Measurements from ENCODE around the gene RGPD3.
"Not testable (repeated sequence)": the region's sequence is repeated elsewhere in the genome, so short reads cannot be mapped to it uniquely, and the experiment has no call there.

RGPD3 gene

DNA sequence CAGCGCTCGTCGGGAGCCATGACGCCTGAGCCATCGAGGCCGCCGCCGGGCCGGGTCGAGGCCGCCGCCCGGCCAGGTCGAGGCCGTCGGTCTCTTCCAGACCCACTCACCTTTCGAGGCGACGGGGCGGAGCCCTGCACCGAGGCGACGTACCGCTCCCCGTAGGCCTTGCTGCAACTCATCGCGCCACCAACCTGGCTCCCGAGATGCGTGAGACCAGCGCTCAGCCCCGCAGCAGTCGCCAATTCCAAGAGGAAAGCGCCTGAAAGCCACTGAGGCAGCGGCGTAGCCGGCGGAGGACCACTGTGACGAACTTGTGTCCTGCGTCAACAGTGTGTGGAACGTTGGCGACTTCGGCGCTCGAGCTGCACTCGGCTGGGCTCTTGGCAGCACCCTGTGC is at the start of gene RGPD3:
TSS of gene RGPD3 (minus strand) at position 307 of the 400 bp plus-strand sequence. CDS start at position 182, 125 bp downstream.
- not testable (repeated sequence) for H3K27ac Mint-ChIP-seq (ENCODE audit: low read depth)

DNA sequence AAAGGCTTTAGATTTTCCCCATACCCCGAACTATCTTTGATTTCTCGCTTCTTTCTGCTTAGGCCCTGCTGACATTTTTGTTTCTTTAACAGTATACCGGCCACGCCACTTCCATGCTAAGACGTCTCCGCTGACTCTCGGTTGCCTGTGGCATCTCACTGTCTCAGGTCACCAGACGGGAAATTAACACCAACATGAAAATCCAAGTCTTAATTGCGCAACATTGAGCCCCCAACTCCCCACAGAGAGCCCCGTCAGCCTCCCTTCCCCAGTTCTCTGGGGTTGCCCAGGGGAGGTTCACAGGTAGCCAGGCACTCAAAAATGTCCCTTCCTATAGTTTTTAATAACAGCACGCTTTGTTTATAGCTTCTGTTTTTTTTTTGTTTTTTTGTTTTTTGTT is 49.1 kb upstream of the RGPD3 start:
- no peak overlapping the region for H3K4me3 Mint-ChIP-seq
- peaks cover 10% of the 10 kb centered on the region for H3K27me3 Mint-ChIP-seq
- H3K9me3 Mint-ChIP-seq: no peaks in the 10 kb centered on the region
- DNase-seq (ENCODE audit: low spot score in 2 of 2): no peak
- H3K36me3 Mint-ChIP-seq (ENCODE audit: insufficient read depth): no peaks in the 10 kb centered on the region
- ATAC-seq (replicated peaks; ENCODE audit: extremely low read depth, poor library complexity, severe bottlenecking): no peak
- no peak overlapping the region for H3K27ac Mint-ChIP-seq (ENCODE audit: low read depth)
- H3K4me1 Mint-ChIP-seq: peaks cover under 1% of the 10 kb centered on the region

More for the DNA sequence above, at the start of gene RGPD3:
- H3K27me3 Mint-ChIP-seq; H3K4me3 Mint-ChIP-seq; H3K4me1 Mint-ChIP-seq; H3K36me3 Mint-ChIP-seq (ENCODE audit: insufficient read depth); H3K9me3 Mint-ChIP-seq; ATAC-seq (replicated peaks; ENCODE audit: extremely low read depth, poor library complexity, severe bottlenecking); DNase-seq (ENCODE audit: low spot score in 2 of 2): not testable (repeated sequence)

DNA sequence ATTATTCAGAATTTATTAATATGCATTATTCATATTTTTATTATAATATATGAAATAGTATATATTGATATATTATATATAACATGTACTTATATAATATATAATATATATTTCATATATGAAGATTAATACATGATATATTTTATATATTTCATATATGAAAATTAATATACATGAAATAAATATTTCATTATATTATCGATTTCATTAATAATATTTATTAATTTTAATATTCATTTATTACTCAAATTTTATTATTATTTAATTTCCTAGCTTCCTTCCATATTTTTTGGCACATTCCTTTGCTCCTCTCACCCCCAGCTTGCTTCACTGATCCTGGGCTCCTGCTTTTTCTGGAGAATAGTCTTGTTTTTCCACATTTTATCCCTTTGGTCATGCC is 48.7 kb upstream of the RGPD3 start:
- Mint-ChIP-seq H3K9me3 (no peaks in the 10 kb centered on the region), H3K36me3 (ENCODE audit: insufficient read depth) (no peaks in the 10 kb centered on the region), H3K27ac (ENCODE audit: low read depth) (no peak overlapping the region), H3K4me3 (no peak overlapping the region), H3K27me3 (peaks cover 10% of the 10 kb centered on the region), H3K4me1 (peaks cover 5% of the 10 kb centered on the region)
- DNase-seq (ENCODE audit: low spot score in 2 of 2) (no peak), ATAC-seq (replicated peaks; ENCODE audit: extremely low read depth, poor library complexity, severe bottlenecking) (no peak)

DNA sequence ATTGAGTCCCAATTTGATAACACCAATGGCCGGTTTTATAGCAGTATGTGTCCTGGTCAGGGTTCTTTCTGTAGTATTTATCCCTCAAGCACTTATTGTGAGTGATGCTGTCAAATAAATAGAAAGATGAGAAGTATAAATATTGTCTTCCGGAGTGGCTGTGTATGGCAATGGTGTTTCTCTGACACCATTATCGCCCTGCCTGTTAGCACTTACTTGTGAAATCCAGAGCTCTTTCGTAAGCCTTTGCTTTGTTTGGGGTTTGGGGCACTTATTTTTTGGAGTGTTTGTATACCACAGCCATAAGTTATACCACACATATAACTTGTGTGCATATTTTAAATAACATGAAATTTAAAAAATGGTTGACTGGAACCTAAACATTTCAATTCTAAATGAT is 48.2 kb upstream of the RGPD3 start:
- peaks cover 10% of the 10 kb centered on the region for H3K27me3 Mint-ChIP-seq
- DNase-seq (ENCODE audit: low spot score in 2 of 2) (no peak), ATAC-seq (replicated peaks; ENCODE audit: extremely low read depth, poor library complexity, severe bottlenecking) (no peak)
- no peaks in the 10 kb centered on the region for H3K36me3 Mint-ChIP-seq (ENCODE audit: insufficient read depth)
- no peak overlapping the region for H3K27ac Mint-ChIP-seq (ENCODE audit: low read depth)
- peaks cover 7% of the 10 kb centered on the region for H3K4me1 Mint-ChIP-seq
- H3K4me3 Mint-ChIP-seq: no peak overlapping the region
- no peaks in the 10 kb centered on the region for H3K9me3 Mint-ChIP-seq

DNA sequence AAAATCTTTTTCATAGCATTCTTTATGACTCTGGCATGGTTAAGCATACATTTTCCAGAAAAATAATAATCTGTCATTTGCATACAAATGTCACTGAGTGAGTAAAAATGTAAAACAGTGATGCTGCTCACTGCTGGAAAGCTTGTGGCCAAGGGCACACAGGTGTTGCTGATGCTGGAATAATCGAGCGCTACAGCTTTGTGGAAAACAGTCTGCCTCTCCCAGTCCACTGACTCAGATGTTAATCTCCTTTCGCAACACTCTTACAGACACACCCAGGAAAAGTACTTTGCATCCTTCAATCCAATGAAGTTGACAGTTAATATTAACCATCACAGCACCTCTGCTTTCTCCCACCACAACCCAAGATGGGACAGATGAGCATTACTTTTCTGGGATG is 46.6 kb upstream of the RGPD3 start:
- not testable (repeated sequence) for H3K4me1 Mint-ChIP-seq; DNase-seq (ENCODE audit: low spot score in 2 of 2); H3K36me3 Mint-ChIP-seq (ENCODE audit: insufficient read depth); H3K9me3 Mint-ChIP-seq; H3K27me3 Mint-ChIP-seq; H3K27ac Mint-ChIP-seq (ENCODE audit: low read depth); H3K4me3 Mint-ChIP-seq; ATAC-seq (replicated peaks; ENCODE audit: extremely low read depth, poor library complexity, severe bottlenecking)

DNA sequence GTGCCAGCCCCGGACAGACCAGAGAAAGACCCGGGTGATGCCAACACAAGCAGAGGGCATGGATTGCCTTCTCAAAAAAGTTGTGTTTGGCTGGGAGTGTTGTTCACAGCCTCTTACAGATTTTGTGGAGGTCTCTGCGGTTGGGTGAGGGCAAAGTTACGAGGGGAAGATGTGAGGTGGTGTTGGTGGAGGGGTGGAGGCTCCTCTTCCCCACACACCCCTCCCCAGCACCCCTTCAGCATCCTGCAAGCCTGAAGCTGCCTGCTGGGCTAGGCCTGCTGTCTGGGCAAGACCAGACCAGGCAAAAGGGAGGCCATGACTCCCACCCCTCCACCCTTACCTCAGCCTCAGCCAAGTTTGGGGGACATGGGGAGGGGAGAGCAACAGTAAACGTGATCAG is 45.2 kb upstream of the RGPD3 start:
- DNase-seq (ENCODE audit: low spot score in 2 of 2); H3K4me3 Mint-ChIP-seq; H3K36me3 Mint-ChIP-seq (ENCODE audit: insufficient read depth); H3K27me3 Mint-ChIP-seq; H3K9me3 Mint-ChIP-seq; H3K27ac Mint-ChIP-seq (ENCODE audit: low read depth); H3K4me1 Mint-ChIP-seq: not testable (repeated sequence)
- ATAC-seq (replicated peaks; ENCODE audit: extremely low read depth, poor library complexity, severe bottlenecking): peak; percentile 81

DNA sequence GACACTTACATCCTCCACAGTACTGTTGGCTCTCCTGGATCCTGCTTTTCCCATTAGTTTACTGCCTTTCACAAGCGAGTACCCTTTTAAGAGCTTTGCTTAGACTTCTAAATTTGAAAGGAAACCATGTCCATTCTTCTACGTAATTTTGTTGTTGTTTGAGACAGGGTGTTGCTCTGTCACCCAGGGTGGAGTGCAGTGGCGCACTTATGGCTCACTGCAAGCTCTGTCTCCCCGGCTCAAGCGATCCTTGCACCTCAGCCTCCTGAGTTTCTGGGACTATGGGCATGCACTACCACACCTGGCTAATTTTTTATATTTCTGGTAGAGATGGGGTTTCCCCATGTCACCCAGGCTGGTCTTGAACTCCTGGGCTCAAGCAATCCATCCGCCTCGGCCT is 43.7 kb upstream of the RGPD3 start:
- Mint-ChIP-seq H3K27ac (ENCODE audit: low read depth) (peak overlapping the region; percentile 42), H3K4me3 (peak overlapping the region; percentile 38)
- H3K9me3 Mint-ChIP-seq; H3K4me1 Mint-ChIP-seq; H3K36me3 Mint-ChIP-seq (ENCODE audit: insufficient read depth); DNase-seq (ENCODE audit: low spot score in 2 of 2); H3K27me3 Mint-ChIP-seq; ATAC-seq (replicated peaks; ENCODE audit: extremely low read depth, poor library complexity, severe bottlenecking): not testable (repeated sequence)

DNA sequence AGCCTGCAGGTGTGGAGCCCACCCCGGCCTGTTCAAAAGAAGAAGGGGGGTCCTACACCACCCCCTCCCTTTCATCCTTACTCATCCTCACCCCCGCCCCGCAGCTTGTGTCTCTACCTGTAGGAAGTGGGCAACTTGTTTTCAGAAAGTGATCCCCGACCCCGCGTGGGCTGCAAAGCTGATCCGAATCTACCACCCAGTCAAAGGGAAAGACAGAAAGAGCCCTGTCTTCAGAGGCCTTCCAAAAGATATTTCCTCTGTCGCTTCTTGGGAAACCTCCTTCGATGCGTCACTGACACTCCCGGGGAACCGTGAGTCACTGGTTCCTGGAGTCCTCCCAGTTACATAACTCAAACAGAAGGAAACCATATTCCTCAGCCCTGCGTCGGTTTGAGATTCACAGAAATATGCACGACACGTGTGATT is 43.3 kb upstream of the RGPD3 start:
- not testable (repeated sequence) for H3K36me3 Mint-ChIP-seq (ENCODE audit: insufficient read depth); H3K4me1 Mint-ChIP-seq; ATAC-seq (replicated peaks; ENCODE audit: extremely low read depth, poor library complexity, severe bottlenecking); H3K27me3 Mint-ChIP-seq; DNase-seq (ENCODE audit: low spot score in 2 of 2); H3K9me3 Mint-ChIP-seq
- Mint-ChIP-seq H3K4me3 (peak overlapping the region; percentile 38), H3K27ac (ENCODE audit: low read depth) (peak overlapping the region; percentile 42)

DNA sequence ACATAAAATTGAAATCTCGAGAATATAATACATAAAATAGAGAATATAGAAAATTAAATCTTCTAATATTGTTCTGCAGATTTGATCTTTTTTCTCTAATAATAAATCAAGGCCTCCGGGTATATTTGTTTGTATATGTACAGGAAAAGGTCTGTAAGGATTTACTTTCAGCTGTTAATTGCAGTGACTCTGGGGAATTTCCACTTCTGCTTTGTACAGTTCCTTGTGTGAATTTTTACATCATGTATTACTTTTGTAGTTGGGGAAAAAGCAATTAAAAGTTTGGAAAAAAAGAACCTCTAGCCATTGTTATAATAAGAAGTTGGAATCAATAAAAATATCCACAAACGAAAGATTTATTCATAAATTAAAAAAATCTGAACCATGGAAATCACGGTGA is 42.6 kb upstream of the RGPD3 start:
- H3K36me3 Mint-ChIP-seq (ENCODE audit: insufficient read depth): not testable (repeated sequence)

DNA sequence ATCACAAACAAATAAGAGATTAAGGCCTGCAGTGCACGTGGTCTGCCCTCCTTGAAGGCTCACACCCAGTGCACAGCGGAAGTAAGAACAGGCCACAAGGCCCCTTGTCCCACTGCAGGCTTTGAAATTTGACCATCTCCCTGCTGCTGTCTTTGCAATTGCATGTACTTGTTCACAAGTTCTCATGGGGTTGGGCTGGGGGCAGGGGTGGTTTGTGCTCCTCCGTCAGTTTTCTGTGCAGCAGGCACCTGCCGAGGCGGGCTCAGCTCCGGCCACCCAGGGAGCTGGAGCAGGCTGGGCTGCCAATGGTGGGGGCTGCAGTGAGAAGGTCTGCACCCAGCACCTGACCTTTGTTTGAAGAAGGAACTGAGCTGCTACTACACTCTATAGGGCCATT is 41.2 kb upstream of the RGPD3 start:
- not testable (repeated sequence) for H3K9me3 Mint-ChIP-seq; ATAC-seq (replicated peaks; ENCODE audit: extremely low read depth, poor library complexity, severe bottlenecking); H3K27ac Mint-ChIP-seq (ENCODE audit: low read depth); H3K27me3 Mint-ChIP-seq; H3K36me3 Mint-ChIP-seq (ENCODE audit: insufficient read depth); H3K4me1 Mint-ChIP-seq; H3K4me3 Mint-ChIP-seq; DNase-seq (ENCODE audit: low spot score in 2 of 2)

More for the DNA sequence above, 42.6 kb upstream of the RGPD3 start:
- not testable (repeated sequence) for H3K9me3 Mint-ChIP-seq; DNase-seq (ENCODE audit: low spot score in 2 of 2); H3K27ac Mint-ChIP-seq (ENCODE audit: low read depth); H3K27me3 Mint-ChIP-seq; H3K4me3 Mint-ChIP-seq; ATAC-seq (replicated peaks; ENCODE audit: extremely low read depth, poor library complexity, severe bottlenecking); H3K4me1 Mint-ChIP-seq

DNA sequence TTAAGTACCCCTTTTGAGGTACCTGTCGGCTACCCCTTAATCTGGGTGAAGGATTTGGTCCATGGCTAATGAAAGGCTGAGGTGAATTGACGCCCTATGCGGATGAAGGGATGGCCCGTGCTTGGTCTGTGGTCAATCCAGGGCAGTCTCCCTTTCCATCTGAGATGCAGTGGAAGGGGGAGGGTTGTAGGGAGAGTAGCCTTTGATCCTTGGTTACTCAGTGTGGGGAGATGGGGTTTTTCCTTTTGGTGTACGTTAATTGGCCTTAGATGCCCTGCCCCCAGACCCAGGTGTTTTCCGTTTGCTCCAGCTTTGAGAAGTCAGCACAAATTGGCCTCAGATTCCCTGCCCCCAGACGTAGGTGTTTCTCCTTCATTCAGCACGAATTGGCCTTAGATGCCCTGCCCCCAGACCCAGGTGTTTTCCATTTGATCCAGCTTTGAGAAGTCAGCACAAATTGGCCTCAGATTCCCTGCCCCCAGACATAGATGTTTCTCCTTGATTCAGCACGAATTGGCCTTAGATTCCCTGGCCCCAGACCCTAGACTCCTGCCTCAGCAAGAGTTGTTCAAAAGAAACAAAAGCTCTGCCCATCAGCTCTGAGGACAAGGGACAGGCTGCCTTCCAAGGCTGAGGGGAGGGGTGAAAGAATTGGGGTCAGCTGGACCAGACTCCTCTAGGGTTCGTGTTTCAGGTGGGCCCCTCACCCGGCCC is 40.6 kb upstream of the RGPD3 start:
- not testable (repeated sequence) for H3K4me3 Mint-ChIP-seq; H3K4me1 Mint-ChIP-seq; DNase-seq (ENCODE audit: low spot score in 2 of 2); ATAC-seq (replicated peaks; ENCODE audit: extremely low read depth, poor library complexity, severe bottlenecking); H3K27me3 Mint-ChIP-seq; H3K36me3 Mint-ChIP-seq (ENCODE audit: insufficient read depth); H3K9me3 Mint-ChIP-seq; H3K27ac Mint-ChIP-seq (ENCODE audit: low read depth)

DNA sequence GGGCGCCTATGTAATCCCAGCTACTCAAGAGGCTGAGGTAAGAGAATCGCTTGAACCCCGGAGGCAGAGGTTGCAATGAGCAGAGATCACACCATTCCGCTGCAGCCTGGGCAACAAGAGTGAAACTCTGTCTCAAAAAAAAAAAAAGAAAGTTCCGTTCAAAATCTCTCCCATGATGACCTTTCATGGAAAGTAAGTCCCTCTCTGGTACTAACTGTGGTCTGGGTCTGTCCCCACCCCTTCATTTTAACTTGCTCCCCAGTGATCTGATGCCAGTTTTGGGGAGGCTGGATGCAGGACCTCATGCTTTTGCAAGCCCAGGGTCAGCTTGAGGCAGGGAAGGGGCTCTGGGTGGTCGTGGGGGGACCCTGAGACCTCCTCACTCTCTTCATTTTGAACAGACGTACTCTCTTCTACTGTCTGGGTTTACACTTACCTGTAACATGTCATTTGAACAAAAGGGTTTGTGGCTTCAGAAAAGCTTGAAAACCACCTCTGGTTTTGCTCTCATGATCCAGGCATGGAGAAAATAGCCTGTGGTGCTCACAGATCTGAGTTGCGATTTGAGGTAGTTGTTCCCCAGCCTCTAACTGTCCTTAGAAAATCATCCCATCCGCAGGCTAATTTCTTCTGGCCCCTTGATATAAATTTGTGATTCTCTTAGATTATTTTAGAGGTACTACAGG is 37.9 kb upstream of the RGPD3 start:
- not testable (repeated sequence) for H3K9me3 Mint-ChIP-seq; DNase-seq (ENCODE audit: low spot score in 2 of 2); H3K36me3 Mint-ChIP-seq (ENCODE audit: insufficient read depth); H3K4me1 Mint-ChIP-seq; H3K4me3 Mint-ChIP-seq; H3K27ac Mint-ChIP-seq (ENCODE audit: low read depth); H3K27me3 Mint-ChIP-seq
- peak; percentile 19 for ATAC-seq (replicated peaks; ENCODE audit: extremely low read depth, poor library complexity, severe bottlenecking)

DNA sequence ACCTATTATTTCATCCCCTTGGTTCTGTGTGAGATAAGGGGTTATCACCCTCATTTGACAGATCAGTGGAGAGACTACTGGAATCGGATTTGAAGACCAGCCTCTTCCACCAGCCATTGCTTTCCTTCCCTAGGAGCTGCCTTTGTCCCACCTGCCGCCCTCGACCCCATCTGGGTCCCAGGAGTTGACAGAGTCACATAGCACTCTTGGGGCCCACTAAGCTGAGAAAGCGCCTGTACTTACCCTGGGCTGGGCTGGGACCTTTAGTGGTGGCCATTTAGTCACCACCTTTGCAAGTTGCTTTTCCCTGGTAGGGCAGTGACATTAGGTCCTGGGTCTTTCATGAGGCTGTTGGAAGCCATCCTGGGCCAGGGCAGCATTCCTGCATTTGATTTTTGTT is 36.6 kb upstream of the RGPD3 start:
- not testable (repeated sequence) for H3K9me3 Mint-ChIP-seq; ATAC-seq (replicated peaks; ENCODE audit: extremely low read depth, poor library complexity, severe bottlenecking); H3K36me3 Mint-ChIP-seq (ENCODE audit: insufficient read depth); H3K27ac Mint-ChIP-seq (ENCODE audit: low read depth); H3K4me1 Mint-ChIP-seq; H3K4me3 Mint-ChIP-seq; H3K27me3 Mint-ChIP-seq; DNase-seq (ENCODE audit: low spot score in 2 of 2)
